Smooth muscle cell (in vitro differentiated cells): ENCODE results near the gene KCNH1. TPM values are rescaled to one million over a fixed set of nuclear protein-coding genes. Genes with fewer than 3 reads are reported as not detected.

Experiments used
- DNase-seq: peaks from one replicate; lab custom pipeline; 2025; ENCODE audit not compliant: unreplicated experiment; lab: John Stamatoyannopoulos, UW
- H2AFZ ChIP-seq: fragments of 200-600 bp; sonication (generic); 2 replicates; pipeline ENCODE4 v1.6.0; 2016; ENCODE audit warnings: antibody characterized with exemption, low read depth, mild to moderate bottlenecking
- H3F3A ChIP-seq: fragments of 200-600 bp; sonication (generic); 2 replicates; pipeline ENCODE4 v1.6.0; 2017; ENCODE audit warnings: antibody characterized with exemption, low read depth
- H3K27ac ChIP-seq: fragments of 200-600 bp; sonication (generic); 2 replicates; pipeline ENCODE4 v1.5.1; 2016; ENCODE audit warnings: low read depth, mild to moderate bottlenecking
- H3K27me3 ChIP-seq: fragments of 200-600 bp; sonication (generic); 2 replicates; pipeline ENCODE4 v1.6.1; 2016; ENCODE audit warnings: low read depth, mild to moderate bottlenecking
- H3K36me3 ChIP-seq: fragments of 200-600 bp; sonication (generic); 2 replicates; pipeline ENCODE4 v1.5.1; 2016; ENCODE audit warnings: low read depth
- H3K4me1 ChIP-seq: fragments of 200-600 bp; sonication (generic); 2 replicates; pipeline ENCODE4 v1.5.1; 2016; ENCODE audit warnings: low read depth
- H3K4me2 ChIP-seq: fragments of 200-600 bp; sonication (generic); 2 replicates; pipeline ENCODE4 v1.6.0; 2016; ENCODE audit warnings: mild to moderate bottlenecking
- H3K4me3 ChIP-seq: fragments of 200-600 bp; sonication (generic); 2 replicates; pipeline ENCODE4 v1.5.1; 2016; ENCODE audit warnings: mild to moderate bottlenecking
- H3K79me2 ChIP-seq: fragments of 200-600 bp; sonication (generic); 2 replicates; pipeline ENCODE4 v1.6.0; 2016; ENCODE audit warnings: low read depth, mild to moderate bottlenecking
- H3K9ac ChIP-seq: fragments of 200-600 bp; sonication (generic); 2 replicates; pipeline ENCODE4 v1.6.0; 2016; ENCODE audit warnings: low read depth
- H3K9me3 ChIP-seq: fragments of 200-600 bp; sonication (generic); replicated peaks from 2 replicates; pipeline ENCODE4 v1.5.1; 2016; ENCODE audit warnings: low read depth
- H4K20me1 ChIP-seq: fragments of 200-600 bp; sonication (generic); 2 replicates; pipeline ENCODE4 v1.6.0; 2016; ENCODE audit warnings: low read depth
- WGBS: methylation state at CpG from one replicate; pipeline ENCODE4 v1.1.7; 2016; ENCODE audit warnings: low lambda C conversion rate; 5-methylcytosine and 5-hydroxymethylcytosine counted together
- polyA plus RNA-seq: library from polyadenylated mRNA; unstranded; fragments of >200 nt; fragmentation: Nextera tagmentation; extraction: Ambion mirVana; gene quantifications from 2 replicates; pipeline ENCODE4 v1.2.1, GENCODE V29; 2016
- total RNA-seq: library from RNA; depleted of rRNA; stranded (reverse); fragments of >200 nt; gene quantifications from 2 replicates; pipeline ENCODE4 v1.2.3, GENCODE V29; 2014
- TF ChIP-seq, protein P1 (sequence below): fragments of 200-600 bp; sonication (generic); IDR thresholded peaks from 2 replicates; pipeline ENCODE4 v1.5.1; 2017; ENCODE audit warnings: borderline replicate concordance, mild to moderate bottlenecking, antibody characterized with exemption; ENCODE audit not compliant: insufficient read depth, poor library complexity, severe bottlenecking

Gene KCNH1
- total and polyA plus RNA-seq, 2 experiments from 2014 or later = 0.30 to 1.9 TPM

DNA sequence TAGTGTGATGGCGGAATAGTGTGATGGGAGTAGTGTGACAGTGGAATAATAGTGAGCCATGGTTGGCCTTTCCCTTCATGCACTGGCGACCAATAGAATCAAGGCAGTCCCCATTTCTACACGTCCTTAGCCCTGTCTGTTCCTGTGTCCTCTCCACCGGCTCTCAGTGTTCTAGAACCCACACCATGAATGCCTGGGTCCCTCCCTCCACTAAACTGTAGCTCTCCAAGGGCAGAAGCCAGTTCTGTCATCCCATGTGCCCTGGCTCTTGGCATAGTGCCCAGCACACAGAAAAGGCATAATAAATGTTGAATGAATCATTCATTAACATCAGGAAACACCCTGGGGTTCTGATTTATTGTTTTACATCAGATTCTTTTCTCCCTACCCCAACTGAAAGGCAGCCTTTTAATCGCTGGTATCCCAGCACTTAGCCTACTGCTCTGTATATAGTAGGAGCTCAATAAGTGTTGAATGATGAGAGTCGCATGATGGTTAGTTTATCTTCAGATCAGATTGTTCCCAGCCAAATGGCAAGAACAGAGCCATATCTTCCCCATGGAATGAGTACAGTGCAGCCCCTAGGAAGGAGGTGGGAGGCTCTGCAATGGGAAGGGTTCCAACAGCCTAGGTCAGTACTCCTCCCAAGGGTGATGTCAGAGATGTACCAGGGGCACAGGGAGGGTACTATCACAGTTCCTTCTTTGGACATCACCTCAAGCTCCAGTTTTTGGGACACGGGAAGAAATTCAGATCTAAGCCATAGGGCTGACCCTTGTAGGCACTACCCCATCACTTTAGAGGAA lies 479.6 kb downstream of the KCNH1 start:
- Histone ChIP-seq H3K27me3 (peaks cover 79% of the 10 kb centered on the region), H4K20me1 (no peaks in the 10 kb centered on the region), H2AFZ (no peak overlapping the region), H3K27ac (no peak overlapping the region), H3F3A (no peaks in the 10 kb centered on the region), H3K4me3 (no peak overlapping the region), H3K4me1 (no peaks in the 10 kb centered on the region), H3K9me3 (no peaks in the 10 kb centered on the region), H3K79me2 (no peaks in the 10 kb centered on the region), H3K4me2 (no peak overlapping the region), H3K36me3 (no peaks in the 10 kb centered on the region), H3K9ac (no peak overlapping the region)
- no peak for DNase-seq
- WGBS = 82% methylated on average over 6 of the region's 7 CpGs
- TF ChIP-seq, protein P1, sequence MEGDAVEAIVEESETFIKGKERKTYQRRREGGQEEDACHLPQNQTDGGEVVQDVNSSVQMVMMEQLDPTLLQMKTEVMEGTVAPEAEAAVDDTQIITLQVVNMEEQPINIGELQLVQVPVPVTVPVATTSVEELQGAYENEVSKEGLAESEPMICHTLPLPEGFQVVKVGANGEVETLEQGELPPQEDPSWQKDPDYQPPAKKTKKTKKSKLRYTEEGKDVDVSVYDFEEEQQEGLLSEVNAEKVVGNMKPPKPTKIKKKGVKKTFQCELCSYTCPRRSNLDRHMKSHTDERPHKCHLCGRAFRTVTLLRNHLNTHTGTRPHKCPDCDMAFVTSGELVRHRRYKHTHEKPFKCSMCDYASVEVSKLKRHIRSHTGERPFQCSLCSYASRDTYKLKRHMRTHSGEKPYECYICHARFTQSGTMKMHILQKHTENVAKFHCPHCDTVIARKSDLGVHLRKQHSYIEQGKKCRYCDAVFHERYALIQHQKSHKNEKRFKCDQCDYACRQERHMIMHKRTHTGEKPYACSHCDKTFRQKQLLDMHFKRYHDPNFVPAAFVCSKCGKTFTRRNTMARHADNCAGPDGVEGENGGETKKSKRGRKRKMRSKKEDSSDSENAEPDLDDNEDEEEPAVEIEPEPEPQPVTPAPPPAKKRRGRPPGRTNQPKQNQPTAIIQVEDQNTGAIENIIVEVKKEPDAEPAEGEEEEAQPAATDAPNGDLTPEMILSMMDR = no peak

DNA sequence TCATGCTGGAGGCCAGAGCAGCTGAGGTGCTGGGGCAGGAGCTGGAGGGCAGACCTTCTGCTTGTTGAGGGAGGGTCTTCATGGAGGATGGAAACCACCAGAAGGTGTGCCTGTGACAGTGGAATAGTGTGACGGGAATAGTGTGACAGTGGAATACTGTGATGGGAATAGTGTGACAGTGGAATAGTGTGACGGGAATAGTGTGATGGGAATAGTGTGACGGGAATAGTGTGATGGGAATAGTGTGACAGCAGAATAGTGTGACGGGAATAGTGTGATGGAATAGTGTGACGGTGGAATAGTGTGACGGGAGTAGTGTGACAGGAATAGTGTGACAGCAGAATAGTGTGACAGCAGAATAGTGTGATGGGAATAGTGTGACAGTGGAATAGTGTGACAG lies 480.2 kb downstream of the KCNH1 start:
- Histone ChIP-seq H3K4me1 (no peaks in the 10 kb centered on the region), H4K20me1 (no peaks in the 10 kb centered on the region), H3K4me3 (no peak overlapping the region), H3K9me3 (no peaks in the 10 kb centered on the region), H3F3A (no peaks in the 10 kb centered on the region), H3K36me3 (no peaks in the 10 kb centered on the region), H3K27me3 (peaks cover 81% of the 10 kb centered on the region), H3K27ac (no peak overlapping the region), H3K79me2 (no peaks in the 10 kb centered on the region), H3K4me2 (no peak overlapping the region), H2AFZ (no peak overlapping the region), H3K9ac (no peak overlapping the region)
- TF ChIP-seq, protein P1 = no peak
- WGBS = 53% methylated on average over 6 of the region's 6 CpGs
- no peak for DNase-seq

DNA sequence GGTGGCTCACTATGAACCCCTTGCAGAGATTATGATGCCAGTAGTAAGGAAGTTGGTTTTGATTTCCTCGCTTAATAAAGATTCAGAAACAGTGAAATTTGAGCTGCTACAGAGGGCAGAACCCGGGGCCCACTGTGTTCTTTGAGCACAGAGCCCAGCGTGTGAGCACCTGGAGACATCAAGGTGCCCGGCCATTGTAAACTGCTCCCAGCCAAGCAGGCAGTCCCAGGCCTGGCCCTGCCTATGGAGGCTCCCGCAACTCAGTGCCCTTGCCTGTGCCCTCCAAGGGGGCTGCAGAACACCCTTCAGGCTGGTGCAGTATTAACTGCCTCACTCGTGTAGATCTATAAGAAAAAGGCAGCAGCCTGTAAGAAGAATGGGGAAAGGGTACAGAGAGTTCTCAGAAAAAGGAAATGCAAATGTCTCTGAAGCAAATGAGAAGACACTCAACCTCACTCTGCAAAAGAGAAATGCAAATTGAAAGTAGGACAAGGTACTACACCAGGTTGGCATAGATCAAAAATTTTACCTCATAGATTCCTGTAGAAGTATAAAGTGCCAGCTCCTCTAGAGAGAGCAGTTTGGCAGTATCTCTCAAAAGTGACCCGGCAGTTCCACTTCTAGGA lies 481.5 kb downstream of the KCNH1 start:
- no peak overlapping the region for H3K4me2 ChIP-seq
- TF ChIP-seq, protein P1 = no peak
- H3K4me1 ChIP-seq = peaks cover 5% of the 10 kb centered on the region
- peaks cover 70% of the 10 kb centered on the region for H3K27me3 ChIP-seq
- WGBS = 90% methylated on average over 7 of the region's 7 CpGs
- H4K20me1 ChIP-seq = no peaks in the 10 kb centered on the region
- H3K27ac ChIP-seq = no peak overlapping the region
- no peak overlapping the region for H3K4me3 ChIP-seq
- no peaks in the 10 kb centered on the region for H3K79me2 ChIP-seq
- H3K36me3 ChIP-seq = no peaks in the 10 kb centered on the region
- no peak for DNase-seq
- no peak overlapping the region for H3K9ac ChIP-seq
- no peak overlapping the region for H2AFZ ChIP-seq
- H3K9me3 ChIP-seq = no peaks in the 10 kb centered on the region
- no peaks in the 10 kb centered on the region for H3F3A ChIP-seq
